ENCODE measurements around the gene ZNF415.
"Not testable (repeated sequence)": the region's sequence is repeated elsewhere in the genome, so short reads cannot be mapped to it uniquely, and the experiment has no call there.

ZNF415 gene

DNA sequence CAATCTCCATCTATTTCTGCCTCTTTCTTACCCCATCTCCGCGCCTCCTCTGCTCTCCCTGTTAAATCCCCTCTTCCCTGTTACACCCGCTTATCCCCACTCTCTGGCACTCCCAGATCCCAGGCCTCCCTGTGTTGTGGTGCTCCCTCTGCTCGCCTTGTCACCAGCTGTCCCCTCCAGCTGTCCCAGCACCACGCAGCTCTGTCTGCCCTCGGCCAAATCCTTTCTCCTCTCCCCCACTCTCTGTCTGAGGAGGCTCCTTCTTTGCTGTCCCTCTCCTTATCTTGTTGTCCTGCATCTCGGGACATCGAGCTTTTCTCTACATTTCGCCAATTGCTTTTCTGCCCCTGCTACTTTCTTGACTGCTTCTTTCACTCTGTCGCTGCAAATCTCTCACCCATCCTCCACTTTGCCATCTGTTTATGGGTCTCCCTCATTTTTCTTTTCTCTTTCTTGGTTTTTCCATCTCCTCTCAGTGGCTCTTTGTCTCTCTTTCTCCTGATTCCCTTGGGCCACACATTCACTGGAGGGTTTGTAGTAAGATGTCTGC is 30.4 kb downstream of the ZNF415 start:
- no peak for DNase-seq

DNA sequence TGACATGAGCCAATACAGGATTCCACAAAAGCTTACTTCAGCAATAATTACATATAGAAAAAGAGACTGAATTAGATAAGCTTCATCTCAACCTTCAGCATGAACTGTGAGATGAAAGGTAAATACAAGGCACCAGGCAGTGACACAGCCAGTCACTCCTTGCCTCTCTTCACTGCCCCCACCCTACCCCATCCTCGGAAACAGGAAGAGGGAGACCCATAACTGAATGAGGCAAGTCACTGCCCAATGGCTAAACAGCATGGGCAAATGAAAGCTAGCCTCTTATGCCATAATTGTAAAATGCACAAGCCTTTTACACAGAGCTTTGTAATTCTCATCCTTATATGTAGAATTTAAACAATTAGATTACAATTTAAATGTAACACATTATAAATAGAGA is 31.2 kb downstream of the ZNF415 start:
- DNase-seq, result no peak

DNA sequence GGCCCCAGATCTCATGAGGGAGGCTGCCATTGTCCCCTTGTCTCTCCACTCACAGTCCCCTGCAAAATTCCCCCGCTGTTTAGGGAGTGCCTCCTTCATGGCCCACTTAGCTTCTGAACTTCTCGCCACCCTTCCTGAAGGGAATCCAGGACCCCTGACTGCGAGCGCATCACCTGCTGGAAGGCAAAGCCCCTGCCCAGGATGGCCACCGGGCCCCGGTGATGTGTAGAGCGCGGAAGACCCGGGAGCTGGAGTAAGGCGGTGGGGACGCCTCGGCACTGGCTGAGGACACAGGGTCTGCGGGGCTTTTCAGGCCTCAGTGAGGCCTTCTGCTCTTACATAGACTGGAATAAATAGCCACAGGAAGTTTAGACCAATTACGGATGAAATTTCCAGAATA is 34.1 kb downstream of the ZNF415 start:
- not testable (repeated sequence) for DNase-seq

DNA sequence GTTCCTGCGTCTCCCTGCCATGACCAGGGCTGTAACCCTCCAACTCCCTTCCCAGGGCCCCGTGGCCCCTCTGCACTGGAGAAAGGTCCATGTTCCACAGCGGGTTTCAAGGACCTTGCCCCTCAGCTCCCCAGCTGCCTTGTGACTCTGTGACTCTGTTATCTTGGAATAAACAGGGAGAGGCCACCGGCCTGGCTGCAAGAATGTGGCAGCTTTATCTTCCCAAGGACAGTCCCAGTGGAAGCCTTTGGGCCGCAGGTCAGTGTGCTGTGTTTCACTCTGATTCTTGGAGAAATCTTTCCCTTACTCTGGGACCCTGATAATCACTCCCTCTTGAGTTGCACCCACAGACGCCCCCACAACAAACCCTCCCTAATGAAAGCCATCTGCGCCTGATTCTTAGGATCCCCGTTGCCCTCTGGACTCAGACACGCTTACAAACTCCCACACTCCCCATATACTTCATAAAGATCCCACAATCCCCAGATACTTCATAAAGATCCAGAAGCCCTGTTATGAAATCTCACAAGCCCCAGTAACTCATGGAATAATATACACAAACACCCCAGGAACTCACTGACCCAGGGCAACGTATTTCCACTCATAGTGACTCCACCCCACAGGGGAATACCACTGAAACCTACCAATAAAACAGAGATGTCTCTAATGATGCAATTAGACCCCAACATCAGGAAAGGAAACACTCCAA is 35.6 kb downstream of the ZNF415 start:
- DNase-seq, result not testable (repeated sequence)

DNA sequence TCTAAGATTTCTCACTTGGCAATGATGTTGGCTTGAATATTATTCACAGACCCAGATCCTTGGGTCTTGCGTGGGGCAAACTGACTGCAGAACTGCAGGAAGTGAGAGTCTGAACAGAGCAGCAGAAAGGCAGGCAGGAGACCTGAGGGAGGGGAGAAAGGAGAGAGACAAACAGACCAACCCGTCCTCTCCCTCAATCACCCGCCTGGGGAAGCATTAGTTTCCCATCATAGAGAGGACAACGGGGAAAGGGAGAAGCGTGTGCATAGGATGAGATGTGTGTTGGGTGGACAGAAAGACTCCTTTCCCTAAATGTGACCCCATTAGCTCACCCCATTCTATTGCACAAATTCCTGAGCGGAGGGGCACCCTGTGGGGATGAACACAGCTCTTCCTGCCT is 36.1 kb downstream of the ZNF415 start:
- not testable (repeated sequence) for DNase-seq

DNA sequence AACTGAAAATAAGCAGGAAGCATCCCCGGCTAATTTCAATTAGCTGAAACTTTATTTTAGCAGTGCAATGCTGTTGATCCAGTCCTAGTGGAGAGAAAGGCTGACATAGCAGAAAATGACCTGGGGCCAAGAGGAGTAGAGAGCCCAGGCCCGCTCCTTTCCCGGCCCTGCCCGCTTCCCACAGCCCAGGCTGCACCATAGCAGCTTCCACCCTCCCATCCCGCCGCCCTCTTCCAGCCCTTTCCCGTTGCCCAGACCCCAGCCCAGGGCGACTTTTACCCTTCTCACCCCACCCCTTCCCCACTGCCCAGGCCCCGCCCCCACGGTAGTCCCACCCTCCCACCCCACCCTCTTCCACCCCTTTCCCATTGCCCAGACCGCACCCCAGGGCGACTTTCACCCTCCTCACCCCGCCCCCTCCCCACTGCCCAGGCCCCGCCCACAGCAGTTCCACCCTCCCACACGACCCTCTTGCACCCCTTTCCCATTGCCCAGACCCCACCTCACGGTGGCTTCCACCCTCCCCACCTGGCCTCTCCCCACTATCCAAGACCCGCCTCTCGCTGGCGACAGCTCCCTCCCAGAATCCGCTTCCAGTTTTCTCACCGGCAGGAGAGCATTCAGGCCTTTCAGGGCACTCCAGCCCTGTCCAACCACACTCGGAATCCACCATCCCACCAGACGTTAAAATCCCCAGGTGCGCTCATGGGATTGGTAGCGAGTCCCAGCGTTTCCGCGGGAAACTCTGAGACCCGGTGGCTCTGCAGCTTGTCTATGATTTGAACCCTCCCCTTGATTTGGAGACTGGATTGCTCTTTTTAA is 37.7 kb downstream of the ZNF415 start:
- no peak for DNase-seq

DNA sequence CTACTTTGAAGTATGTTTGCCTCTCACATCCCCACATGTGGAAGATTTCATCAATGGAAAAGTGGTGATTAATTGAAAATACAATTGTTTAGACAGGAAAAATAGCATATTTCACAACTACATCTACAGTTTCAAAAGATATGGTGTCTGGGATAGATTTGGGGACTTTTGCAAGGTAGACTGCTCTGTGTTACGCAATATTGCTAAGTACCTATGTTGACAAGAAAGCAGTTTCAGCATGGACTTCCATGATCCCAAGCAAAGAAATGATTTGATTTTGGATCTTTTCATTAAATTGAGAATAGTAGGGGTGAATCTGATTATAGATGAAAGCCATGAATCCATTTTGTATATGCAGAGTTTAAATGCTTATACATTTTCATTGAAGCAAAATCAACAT is 40.0 kb downstream of the ZNF415 start:
- DNase-seq, result no peak

DNA sequence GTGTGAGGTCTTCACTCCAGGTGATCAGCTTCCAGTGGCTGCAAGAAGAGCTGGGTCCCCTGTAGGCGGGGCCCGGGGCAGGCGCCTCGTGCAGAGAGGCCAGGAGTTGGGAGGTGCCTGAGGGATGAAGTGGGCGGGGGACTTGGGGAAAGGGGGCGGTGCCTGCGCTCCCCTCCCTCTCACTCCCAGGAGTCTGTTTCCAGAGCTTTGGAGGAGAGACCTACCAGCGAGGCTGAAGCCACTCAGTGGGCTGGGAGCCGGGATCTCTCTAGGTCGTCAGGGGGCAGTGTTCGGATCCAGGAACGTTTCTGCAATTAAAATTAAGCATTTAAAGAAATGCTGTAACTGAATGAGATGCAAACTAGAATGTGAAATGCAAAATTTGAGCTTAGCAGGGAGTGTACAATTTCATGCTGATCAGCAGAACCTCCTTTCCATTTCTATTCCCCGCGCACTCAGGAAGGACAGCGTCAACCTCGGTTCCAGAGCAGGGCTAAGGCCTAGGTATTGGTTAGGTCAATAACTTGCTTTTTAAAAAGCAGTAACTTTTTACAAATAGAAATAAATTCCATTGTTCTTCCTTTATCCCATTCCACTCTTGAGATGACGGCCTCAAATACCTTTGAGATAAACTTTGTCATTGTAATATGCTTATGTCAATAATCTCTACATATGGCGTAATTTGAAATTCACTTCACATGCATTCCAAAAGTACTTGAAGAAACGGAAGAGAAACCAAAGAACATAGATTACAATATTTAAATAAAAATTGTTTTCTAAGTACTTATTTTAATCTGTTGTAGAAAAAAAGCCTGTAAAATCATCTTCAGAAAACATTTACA is 41.1 kb downstream of the ZNF415 start:
- DNase-seq, result no peak

DNA sequence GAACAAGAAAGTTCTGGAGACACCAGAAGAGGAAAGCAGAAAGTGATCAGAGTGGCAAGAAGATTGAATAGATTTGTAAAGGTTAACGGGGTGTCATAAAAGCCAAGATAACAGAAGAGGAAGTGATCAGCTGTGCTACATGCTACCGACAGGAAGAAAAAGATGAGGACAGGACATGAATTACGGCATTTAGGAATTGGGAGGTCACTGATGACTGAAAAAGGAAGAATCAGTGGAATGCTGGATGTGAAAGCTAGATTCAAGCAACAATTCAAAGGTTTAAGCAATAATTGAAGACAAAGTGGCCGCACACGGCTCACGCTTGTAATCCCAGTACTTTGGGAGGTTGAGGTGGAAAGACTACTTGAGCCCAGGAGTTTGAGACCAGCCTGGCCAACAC is 44.6 kb downstream of the ZNF415 start:
- no peak for DNase-seq

DNA sequence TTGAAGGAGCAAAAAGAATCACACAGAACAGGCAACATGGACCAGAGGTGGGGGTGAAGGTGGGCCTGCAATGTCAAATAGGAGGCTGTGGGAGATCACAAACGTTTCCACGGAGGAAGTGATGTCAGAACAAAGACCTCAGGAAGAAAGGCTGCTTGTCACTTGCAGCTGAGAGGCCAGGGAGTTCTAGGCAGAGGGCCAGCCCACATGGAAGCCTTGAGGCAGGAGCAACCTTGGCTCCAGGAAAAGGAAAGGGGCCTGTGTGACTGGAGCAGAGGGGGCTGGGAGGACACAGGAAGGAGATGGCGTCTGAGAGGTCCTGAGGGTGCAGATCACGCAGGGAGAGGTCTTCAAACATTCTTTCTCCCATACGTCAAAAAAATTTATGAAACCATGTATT is 45.8 kb downstream of the ZNF415 start:
- no peak for DNase-seq

DNA sequence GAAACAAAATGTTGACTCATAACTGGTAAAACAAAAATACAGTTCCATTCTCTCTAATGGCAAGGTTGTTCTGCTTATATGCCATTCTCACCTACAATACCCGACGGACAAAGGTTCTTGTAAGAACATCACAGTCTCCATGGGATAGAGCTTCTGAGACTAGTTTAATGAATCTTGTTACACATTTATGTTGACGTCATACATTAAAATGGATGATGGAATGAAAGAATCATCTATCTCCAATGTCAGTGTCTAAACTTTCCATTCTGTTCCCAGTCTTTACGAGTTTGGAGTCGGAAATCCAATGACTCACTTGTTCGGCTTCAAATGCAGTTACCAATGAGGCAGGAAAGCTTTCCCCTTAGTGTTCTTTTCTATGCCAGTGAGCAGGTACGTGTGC is 47.2 kb downstream of the ZNF415 start:
- DNase-seq, result no peak

DNA sequence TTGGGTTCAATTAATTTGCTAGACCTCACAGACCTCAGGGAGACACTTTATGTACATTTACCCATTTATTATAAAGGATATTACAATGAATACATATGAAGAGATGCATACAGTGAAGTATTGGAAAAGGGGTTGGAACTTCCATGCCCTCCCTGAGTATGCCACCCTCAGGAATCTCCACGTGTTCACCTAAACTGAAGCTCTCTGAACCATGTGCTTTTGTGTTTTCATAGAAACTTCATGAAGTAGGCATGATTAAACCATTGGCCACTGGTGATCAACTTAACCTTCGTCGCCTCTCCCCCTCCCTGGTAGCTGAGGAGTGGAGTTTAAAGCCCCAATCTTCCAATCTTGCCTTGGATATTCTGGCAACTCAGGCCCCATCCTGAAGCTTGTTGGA is 49.8 kb downstream of the ZNF415 start:
- no peak for DNase-seq

DNA sequence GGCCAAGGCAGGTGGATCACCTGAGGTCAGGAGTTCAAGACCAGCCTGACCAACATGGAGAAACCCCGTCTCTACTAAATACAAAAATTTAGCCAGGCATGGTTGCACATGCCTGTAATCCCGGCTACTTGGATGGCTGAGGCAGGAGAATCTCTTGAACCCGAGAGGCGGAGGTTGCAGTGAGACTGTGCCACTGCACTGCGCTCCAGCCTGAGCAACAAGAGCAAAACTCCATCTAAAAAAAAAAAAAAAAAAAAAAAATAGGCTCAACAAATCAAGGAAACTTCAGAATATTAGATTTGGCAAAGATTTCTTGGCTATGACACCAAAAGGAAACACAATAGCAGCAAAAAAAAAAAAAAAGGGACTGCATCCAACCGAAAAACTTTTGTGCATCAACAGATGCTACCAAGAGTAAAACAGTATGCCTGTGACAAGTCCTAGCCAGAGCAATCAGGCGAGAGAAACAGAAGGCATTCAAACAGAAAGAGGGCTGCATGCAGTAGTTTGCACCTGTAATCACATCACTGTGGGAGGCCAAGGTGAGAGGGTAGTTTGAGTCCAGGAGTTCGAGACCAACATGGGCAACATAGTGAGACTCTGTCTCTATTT is 53.3 kb downstream of the ZNF415 start:
- no peak for DNase-seq

DNA sequence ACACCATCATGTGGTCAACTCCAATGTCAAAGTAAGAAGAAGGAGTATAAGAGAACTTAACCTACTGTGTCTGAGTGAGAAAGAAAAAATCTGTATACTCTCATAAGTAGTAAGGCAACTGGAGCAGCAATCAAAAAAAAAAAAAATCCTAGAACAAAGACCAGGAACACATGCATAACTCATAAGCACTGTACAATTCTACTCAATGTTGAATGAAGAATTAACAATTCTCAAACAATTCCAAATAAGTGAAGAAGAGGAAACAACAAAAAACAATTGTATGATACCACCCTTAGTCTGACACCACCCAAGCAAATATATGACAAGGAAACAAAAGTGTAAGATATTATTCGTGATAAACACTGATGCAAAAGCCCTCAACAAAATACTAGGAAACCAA is 54.0 kb downstream of the ZNF415 start:
- DNase-seq, result no peak

DNA sequence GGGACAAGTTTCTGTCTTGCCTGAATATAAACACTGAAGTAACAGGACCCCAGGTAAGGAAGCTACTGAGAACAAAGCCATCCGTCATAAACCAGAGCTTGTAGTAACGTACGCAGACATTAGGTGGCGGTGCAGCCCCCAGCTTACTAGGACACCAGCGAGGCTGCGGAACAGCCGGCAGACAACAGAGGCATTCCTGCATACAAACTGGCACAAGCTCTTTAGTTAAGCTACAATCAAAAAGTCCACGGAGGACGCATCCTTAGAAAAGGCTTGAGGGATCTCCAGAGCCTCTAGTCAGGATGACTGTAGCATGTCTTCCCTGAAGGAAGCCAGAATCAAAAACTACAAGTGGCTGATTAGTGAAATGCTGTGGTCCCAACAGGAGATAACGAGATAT is 55.7 kb downstream of the ZNF415 start:
- no peak for DNase-seq

DNA sequence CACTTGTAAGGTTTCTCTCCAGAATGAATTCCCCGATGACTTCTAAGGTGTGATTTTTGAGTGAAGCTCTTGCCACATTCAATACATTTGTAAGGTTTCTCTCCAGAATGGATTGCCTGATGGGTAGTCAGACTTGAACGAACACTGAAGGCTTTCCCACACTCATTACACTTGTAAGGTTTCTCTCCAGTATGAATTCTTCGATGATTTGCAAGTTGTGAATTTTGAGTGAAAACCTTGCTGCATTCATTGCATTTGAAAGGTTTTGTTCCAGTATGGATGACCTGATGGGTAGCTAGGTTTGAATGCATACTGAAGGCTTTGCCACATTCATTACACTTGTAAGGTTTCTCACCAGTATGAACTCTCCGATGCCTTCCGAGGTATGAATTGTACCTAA is 63.9 kb downstream of the ZNF415 start:
- no peak for DNase-seq

DNA sequence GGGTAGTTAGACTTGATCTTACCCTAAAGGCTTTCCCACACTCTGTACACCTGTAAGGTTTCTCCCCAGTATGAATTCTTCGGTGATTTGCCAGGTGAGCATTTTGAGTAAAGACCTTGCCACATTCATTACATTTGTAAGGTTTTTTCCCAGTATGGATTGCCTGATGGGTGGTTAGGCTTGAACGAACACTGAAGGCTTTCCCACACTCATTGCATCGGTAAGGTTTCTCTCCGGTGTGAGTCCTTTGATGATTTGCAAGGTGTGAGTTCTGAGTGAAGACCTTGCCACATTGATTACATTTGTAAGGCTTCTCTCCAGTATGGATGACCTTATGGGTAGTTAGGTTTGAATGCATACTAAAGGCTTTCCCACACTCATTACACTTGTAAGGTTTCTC is 64.5 kb downstream of the ZNF415 start:
- no peak for DNase-seq

DNA sequence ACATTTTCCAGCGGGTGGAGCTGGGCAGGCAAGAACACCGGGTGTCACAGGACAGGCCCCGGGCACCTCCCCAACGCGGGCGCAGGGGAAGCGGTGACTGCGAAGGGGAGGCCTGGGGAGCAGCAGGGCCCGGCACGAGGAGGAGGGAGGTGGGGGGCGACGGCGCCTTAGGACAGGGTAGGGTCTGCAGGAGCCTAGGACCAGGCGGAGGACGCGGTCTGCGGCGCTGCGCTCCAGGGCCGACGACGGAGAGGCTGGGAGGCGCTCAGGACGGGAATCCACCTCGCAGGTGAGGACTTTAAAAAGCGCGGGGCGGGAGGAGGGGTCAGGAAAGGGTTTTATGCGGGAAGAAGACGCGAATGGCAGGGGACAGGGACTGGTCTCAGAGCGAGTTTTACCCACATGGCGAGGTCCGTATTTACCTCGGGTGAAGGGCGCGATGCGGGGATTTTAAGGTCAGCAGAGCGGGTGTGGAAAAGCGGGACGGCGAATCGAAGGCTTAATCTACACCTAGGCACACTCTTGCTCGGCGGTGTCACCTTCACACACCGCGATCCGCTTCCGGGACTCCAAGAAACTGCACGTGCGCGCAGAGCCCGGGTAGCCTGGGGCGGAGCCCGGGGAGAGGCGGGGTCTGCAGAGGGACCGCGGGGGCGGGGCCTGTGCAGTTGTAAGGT is 74.7 kb downstream of the ZNF415 start:
- no peak for DNase-seq

All from SW 1271 (cell line).